Fibroblast of skin of back (primary cell): Measurements from ENCODE around the gene MAPK8IP3.
"Not testable (repeated sequence)": the region's sequence is repeated elsewhere in the genome, so short reads cannot be mapped to it uniquely, and the experiment has no call there.

Source experiments
- DNase-seq: peaks from one replicate; pipeline ENCODE4 v3.0.0-alpha.2; 2013

Gene MAPK8IP3

GRCh38 chr16:1787322-1788094 lies 81.5 kb downstream of the MAPK8IP3 start:
- no peak for DNase-seq

- no peak for DNase-seq
These were observed 82.2 kb downstream of the MAPK8IP3 start for GRCh38 chr16:1788095-1788707.

GRCh38 chr16:1788708-1789100 lies 82.7 kb downstream of the MAPK8IP3 start:
- no peak for DNase-seq

GRCh38 chr16:1789643-1790045 lies 83.6 kb downstream of the MAPK8IP3 start:
- DNase-seq, result no peak

DNA sequence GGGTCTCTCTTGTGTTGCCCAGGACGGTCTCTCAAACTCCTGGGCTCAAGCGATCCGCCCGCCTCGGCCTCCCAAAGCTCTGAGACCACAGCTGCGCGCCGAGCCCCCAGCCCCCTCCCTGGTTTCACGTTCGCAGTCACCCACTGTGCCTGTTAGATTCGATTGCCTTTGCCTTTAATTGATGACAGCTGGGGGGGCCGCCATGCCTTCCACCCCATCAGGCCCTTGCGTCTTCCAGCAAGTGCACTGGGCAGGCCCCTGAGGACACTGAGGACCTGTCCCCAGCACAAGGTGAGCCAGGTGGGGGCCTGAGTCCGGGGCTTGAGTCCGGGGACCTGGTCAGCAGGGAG lies 84.2 kb downstream of the MAPK8IP3 start:
- no peak for DNase-seq

DNA sequence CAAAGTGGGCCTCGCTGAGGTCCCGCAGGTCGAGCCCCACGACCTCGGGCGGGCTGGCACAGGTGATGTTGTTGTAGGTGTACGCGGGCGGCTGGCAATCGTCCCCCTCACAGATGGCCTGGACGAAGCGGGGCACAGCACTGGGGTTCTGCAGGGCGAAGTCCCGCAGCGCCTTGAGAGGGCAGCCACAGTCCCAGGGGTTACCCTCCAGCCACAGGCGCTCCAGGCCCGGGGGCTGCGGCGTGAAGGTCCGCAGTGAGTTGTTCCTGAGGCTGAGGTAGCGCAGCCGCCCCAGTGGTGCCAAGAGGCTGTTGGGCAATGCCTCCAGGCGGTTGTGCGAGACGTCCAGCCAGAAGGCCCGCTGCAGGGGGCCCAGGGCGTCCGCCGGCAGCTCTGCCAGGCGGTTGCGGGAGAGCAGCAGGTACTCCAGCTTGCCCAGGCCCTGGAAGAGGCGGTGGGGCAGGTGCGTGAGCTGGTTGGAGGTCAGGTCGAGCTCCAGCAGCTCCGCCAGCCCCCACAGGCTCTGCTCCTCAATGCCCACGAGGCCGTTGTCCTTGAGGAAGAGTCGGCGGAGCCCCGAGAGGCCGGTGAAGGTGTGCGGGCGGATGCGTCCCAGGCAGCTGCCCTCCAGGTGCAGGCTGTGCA lies 84.7 kb downstream of the MAPK8IP3 start:
- DNase-seq, result no peak

DNA sequence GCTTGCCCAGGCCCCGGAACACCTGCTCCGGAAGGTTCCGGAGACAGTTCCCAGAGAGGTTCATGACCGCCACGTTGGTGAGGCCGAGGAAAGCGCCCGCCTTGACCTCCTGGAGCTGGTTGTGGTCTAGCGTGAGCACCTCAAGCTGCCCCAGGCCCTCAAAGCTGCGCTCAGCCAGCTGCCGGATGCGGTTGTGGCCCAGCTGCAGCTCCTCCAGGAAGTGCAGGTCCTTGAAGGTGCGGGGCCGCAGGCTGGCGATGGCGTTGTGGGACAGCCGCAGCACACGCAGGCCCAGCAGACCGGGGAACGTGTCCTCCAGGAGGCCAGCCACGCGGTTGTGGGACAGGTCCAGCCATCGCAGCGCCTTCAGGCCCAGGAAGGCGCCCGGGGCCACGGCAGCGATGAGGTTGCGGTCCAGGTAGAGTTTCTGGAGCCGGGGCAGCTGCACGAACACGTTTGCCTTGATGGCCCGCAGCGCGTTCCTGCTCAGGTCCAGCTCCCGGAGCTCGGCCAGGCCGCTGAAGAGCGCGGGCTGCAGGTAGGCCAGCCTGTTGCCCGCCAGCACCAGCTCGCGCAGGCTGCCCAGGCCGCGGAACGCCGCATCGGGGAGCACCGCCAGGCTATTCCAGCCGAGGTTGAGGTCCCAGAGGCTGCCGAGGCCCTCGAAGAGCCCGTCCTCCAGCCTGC lies 85.4 kb downstream of the MAPK8IP3 start:
- DNase-seq, result no peak

GRCh38 chr16:1791943-1792812 lies 86.2 kb downstream of the MAPK8IP3 start:
- DNase-seq, result no peak

DNA sequence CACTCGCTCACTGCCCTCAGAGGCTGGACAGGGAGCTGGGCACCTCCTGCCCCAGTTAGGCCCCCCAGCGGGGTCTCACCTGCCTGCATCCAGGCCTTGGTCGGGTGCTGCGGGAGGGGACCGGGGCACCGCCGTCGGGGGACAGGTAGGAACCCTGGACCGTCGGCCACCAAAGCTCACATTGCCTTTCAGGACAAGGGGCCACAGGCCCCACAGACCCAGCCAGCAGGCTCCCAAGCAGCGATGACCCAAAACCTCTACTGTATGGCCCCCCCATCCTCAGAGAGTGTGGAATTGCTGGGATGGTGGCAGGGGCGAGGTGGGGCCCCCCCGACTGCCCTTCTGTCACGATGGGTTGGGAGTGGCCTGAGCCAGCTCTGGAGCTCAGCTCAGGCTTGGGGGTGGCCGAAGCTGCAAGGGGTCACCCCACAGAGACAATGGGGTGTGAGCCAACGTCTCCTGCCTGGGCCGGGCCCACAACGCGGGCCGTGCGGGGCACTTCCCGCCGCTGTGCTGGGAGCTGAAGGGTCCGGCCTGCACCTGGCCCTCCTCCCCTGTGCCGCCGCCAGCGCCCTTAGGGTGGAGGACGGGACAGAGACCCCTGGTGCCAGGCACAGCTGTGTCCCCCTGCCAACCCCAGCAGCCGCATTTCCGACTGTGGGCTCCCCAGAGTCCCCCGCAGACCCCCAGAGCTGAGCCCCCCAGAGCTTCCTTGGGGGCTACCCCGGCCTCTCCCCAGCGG lies 87.0 kb downstream of the MAPK8IP3 start:
- DNase-seq, result no peak

DNA sequence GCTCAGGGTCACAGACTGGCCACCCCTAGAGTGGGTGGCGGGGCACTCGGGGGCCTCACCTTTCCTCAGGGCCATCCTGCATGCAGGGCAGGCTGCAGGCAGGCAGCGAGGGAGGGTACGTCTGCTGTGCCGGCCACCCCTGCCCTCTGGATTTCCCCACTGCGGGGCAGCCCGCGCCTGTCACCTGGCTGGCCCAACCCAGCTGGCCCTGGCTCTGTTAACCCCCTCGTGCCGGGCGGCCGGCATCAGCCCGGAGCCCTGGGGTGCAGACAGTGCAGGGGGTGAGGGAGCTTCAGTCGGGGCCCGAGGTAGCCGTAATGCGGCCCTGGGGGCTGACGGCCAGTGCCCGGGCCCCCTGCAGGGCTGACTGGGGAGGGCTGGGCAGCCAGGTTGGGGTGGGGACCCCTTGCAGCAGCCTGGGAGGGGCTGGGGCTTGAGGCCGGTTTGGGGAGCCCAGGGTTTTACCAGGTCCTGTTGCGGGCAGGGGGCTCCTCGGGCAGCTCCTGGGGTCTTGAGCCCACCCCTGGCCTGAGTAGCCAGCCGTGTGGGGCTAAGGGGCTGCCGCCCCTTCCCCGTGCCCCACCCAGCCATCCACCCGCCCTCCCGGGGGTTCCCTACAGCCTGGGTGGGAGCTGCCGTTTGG lies 87.7 kb downstream of the MAPK8IP3 start, which contains the start of gene IGFALS:
TSS of gene IGFALS (minus strand) at position 128 of the 643 bp plus-strand sequence. CDS start at position 75, 53 bp downstream.
- no peak for DNase-seq

DNA sequence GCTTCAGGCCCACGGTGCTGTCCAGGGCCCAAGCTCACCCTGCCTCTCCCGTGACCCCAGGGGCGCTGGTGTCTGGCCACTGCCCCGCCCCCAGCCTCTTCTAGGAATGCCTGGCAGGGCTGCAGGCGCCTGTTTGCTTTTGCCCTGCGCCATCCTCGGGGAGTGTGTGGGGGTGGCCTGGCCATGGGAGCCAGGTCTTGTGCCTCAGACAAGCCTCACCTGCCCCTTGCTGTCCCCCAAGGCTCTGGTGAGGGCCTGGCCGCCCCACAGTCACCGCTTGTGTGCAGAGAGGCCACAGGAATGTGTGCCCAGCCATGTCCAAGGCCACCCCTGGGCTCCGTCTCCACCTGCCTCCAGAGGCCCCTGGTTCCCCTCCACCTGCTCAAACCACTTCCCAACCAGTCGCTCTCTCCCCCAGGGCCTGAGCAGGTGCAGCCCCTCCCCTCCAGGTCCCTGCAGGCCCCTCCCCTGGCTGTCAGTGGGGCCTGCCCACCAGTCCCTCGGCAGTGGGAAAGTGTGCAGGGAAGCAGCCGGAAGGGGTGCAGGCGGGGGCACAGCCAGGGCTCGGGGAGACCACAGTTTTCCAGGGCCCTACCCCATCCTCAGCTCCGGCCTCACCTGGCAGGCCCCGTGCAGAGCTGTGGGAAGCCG lies 88.4 kb downstream of the MAPK8IP3 start:
- DNase-seq, result no peak

DNA sequence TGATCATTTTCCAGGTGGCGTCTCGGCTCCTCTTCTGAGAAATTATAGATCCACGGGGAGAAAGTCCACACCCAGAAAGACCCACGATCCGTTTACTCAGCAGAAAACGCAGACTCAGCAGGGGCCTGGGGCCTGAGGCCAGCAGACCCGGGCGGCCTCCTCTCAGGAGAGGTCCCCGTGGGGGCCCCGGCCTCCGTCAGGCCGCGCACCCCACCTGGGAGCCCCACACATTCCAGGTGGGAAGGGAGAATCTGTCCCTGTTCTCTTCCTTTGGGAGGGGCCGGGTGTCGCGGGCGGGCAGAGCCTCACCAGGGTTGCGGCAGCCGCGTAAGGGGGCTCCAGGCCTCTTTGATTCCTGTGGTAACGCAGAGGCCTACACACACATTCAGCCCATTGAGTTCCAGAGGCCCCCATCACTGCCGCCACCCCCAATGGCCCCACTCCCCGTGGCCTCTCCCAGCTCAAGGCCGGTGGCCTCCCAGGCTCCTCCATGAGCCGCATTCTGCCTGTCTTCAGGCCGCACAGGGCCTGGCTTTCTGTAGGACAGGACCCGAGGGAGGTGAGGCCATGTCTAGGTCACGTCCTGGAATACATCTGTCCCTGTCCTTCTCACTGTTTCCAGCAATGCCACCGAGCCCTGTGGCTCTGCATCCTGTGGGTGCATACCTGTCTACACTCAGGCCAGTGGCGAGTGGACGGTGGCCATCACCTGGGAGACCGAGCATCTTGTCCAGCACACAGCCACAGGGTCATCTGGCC lies 89.1 kb downstream of the MAPK8IP3 start:
- DNase-seq, result no peak

- DNase-seq, result not testable (repeated sequence)
These were observed 93.3 kb downstream of the MAPK8IP3 start for GRCh38 chr16:1799263-1799662.

GRCh38 chr16:1800701-1801100 lies 94.7 kb downstream of the MAPK8IP3 start:
- DNase-seq, result no peak

GRCh38 chr16:1807626-1808025 lies 101.6 kb downstream of the MAPK8IP3 start:
- DNase-seq, result no peak

DNA sequence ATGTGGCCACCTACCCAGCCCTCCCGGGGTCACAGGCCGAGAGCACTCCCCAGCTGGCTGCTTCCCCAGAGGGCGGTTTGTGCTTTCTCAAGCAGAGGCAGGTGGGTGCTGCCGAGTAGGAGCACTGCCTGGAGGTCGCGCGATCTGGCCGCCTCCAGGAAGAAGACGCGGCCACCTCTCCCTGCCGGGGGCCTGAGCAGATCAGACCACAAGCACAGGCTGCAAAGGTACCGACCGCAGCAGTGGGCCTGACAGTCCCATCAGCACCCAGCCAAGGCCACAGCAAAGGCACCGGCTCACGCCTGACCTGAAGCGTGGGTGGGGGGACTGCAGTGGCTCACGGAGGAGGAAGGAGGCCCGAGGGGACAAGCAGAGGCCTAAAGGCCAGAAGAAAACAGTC lies 102.7 kb downstream of the MAPK8IP3 start:
- no peak for DNase-seq

GRCh38 chr16:1809281-1809801 lies 103.3 kb downstream of the MAPK8IP3 start:
- DNase-seq, result no peak

DNA sequence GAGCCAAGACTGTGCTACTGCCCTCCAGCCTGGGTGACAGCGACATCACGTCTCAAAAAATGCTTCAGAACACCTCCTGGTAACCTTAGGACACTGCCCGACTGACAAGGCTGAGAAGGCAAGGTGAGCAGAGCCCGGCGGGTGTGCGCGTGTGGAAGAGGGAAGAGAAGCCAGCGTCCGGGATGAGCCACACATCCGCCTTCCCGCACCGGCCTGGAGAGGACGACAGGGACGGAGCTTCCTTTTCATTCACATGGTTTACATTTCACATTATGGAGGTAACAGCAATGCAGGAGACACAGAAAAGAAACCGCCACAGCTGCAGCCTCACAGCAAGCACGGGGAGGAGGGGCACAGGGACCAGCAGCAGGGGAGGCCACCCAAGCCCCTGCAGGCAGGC lies 104.1 kb downstream of the MAPK8IP3 start:
- no peak for DNase-seq

- no peak for DNase-seq
These were observed 104.5 kb downstream of the MAPK8IP3 start for GRCh38 chr16:1810536-1810935.
